OCI-LY3 (cell line): ENCODE measurements around the gene OXTR.

Experiments
- H2AFZ ChIP-seq: fragments of 200-600, 300-600 bp; shearing (Covaris generic); 2 replicates; pipeline ENCODE4 v1.6.0; 2014; ENCODE audit warnings: antibody characterized with exemption, low read depth, low read length
- H3K27ac ChIP-seq: fragments of 200-600, 300-600 bp; sonication (generic); 2 replicates; pipeline ENCODE4 v1.5.1; 2014; ENCODE audit warnings: mild to moderate bottlenecking, low read length, moderate library complexity, mixed read lengths
- H3K27me3 ChIP-seq: fragments of 200-600, 300-600 bp; sonication (generic); 2 replicates; pipeline ENCODE4 v1.6.1; 2014; ENCODE audit warnings: low read depth, low read length, mixed read lengths
- H3K36me3 ChIP-seq: fragments of 200-600, 300-600 bp; sonication (generic); replicated peaks from 2 replicates; pipeline ENCODE3; 2014; ENCODE audit warnings: low read depth, low read length, mixed read lengths
- H3K4me1 ChIP-seq: fragments of 300-600, 200-600 bp; sonication (generic); 2 replicates; pipeline ENCODE4 v1.6.1; 2014; ENCODE audit warnings: low read length, mixed read lengths
- H3K4me2 ChIP-seq: fragments of 200-600, 300-600 bp; sonication (generic); 2 replicates; pipeline ENCODE4 v1.6.1; 2014; ENCODE audit warnings: low read length, mixed read lengths
- H3K4me3 ChIP-seq: fragments of 300-600, 200-600 bp; sonication (generic); 2 replicates; pipeline ENCODE4 v1.5.1; 2014; ENCODE audit warnings: antibody characterized with exemption, mild to moderate bottlenecking, low read length, moderate library complexity
- H3K79me2 ChIP-seq: fragments of 300-600, 200-600 bp; shearing (Covaris generic); 2 replicates; pipeline ENCODE4 v1.6.1; 2014; ENCODE audit warnings: mild to moderate bottlenecking, low read length, mixed read lengths
- H3K9ac ChIP-seq: fragments of 300-600, 200-600 bp; shearing (Covaris generic); 2 replicates; pipeline ENCODE4 v1.6.0; 2014; ENCODE audit warnings: mild to moderate bottlenecking, low read length, moderate library complexity
- H3K9me3 ChIP-seq: fragments of 200-600, 300-600 bp; shearing (Covaris generic); 2 replicates; pipeline ENCODE4 v1.6.1; 2014; ENCODE audit warnings: low read length, mixed read lengths; ENCODE audit not compliant: insufficient read depth
- H4K20me1 ChIP-seq: fragments of 200-600, 300-600 bp; sonication (generic); 2 replicates; pipeline ENCODE4 v1.6.1; 2016; ENCODE audit warnings: low read length, mixed read lengths; ENCODE audit not compliant: insufficient read depth
- CTCF ChIP-seq: fragments of 200-600, 300-600 bp; sonication (generic); IDR thresholded peaks from 2 replicates; pipeline ENCODE4 v1.5.1; 2014; ENCODE audit warnings: antibody characterized with exemption, low read length, low read depth
- EZH2phosphoT487 ChIP-seq: fragments of 200-600 bp; shearing (Covaris generic); IDR thresholded peaks from 2 replicates; pipeline ENCODE4 v1.6.1; 2018; ENCODE audit warnings: antibody characterized with exemption, mixed run types, low read depth

The OXTR gene

GRCh38 chr3:8810561-8810960 is 41.1 kb upstream of the OXTR start:
- no peak overlapping the region for H3K4me3 ChIP-seq
- H2AFZ ChIP-seq = no peak overlapping the region
- H3K27me3 ChIP-seq = no peaks in the 10 kb centered on the region
- no peaks in the 10 kb centered on the region for H3K4me1 ChIP-seq
- no peak overlapping the region for H3K9ac ChIP-seq
- no peaks in the 10 kb centered on the region for H3K9me3 ChIP-seq
- H3K27ac ChIP-seq = no peak overlapping the region
- no peaks in the 10 kb centered on the region for H3K36me3 ChIP-seq
- no peak for TF ChIP-seq CTCF
- no peak overlapping the region for H3K4me2 ChIP-seq
- H3K79me2 ChIP-seq = no peaks in the 10 kb centered on the region
- no peaks in the 10 kb centered on the region for H4K20me1 ChIP-seq

- no peaks in the 10 kb centered on the region for H4K20me1 ChIP-seq
These were observed 36.4 kb upstream of the OXTR start for GRCh38 chr3:8805774-8806173.

GRCh38 chr3:8802256-8802655 is 32.8 kb upstream of the OXTR start:
- no peak overlapping the region for H3K9ac ChIP-seq
- no peak overlapping the region for H3K27ac ChIP-seq
- no peaks in the 10 kb centered on the region for H3K27me3 ChIP-seq
- no peak overlapping the region; the same call in 1 of the 2 replicates for H2AFZ ChIP-seq
- TF ChIP-seq EZH2phosphoT487 (no peak), CTCF (no peak)
- H3K79me2 ChIP-seq = no peaks in the 10 kb centered on the region
- no peaks in the 10 kb centered on the region for H3K36me3 ChIP-seq
- no peaks in the 10 kb centered on the region for H3K4me1 ChIP-seq
- no peak overlapping the region for H3K4me3 ChIP-seq
- H4K20me1 ChIP-seq = no peaks in the 10 kb centered on the region
- no peak overlapping the region for H3K4me2 ChIP-seq
- H3K9me3 ChIP-seq = no peaks in the 10 kb centered on the region; the same call in 1 of the 2 replicates

More at GRCh38 chr3:8805774-8806173, 36.4 kb upstream of the OXTR start:
- Histone ChIP-seq H3K36me3 (no peaks in the 10 kb centered on the region), H3K27me3 (no peaks in the 10 kb centered on the region), H2AFZ (no peak overlapping the region), H3K4me2 (no peak overlapping the region), H3K9me3 (no peaks in the 10 kb centered on the region; the same call in 1 of the 2 replicates), H3K4me3 (no peak overlapping the region), H3K79me2 (no peaks in the 10 kb centered on the region), H3K4me1 (no peaks in the 10 kb centered on the region), H3K27ac (no peak overlapping the region), H3K9ac (no peak overlapping the region)
- TF ChIP-seq CTCF (no peak), EZH2phosphoT487 (no peak)

GRCh38 chr3:8800016-8800415 is 30.6 kb upstream of the OXTR start:
- no peaks in the 10 kb centered on the region for H3K27me3 ChIP-seq
- H3K9me3 ChIP-seq = no peaks in the 10 kb centered on the region; the same call in 1 of the 2 replicates
- no peak overlapping the region for H3K9ac ChIP-seq
- H3K4me3 ChIP-seq = no peak overlapping the region
- H3K79me2 ChIP-seq = no peaks in the 10 kb centered on the region
- no peak overlapping the region for H3K27ac ChIP-seq
- no peak for TF ChIP-seq CTCF
- TF ChIP-seq EZH2phosphoT487 = no peak
- no peaks in the 10 kb centered on the region for H4K20me1 ChIP-seq
- H3K36me3 ChIP-seq = no peaks in the 10 kb centered on the region
- no peak overlapping the region for H3K4me2 ChIP-seq
- H3K4me1 ChIP-seq = no peaks in the 10 kb centered on the region
- H2AFZ ChIP-seq = no peak overlapping the region
